GM18526 (cell line): ENCODE data around the gene TRAF3IP1.

Experiments used
- POLR2A ChIP-seq: IDR thresholded peaks from 3 replicates; pipeline ENCODE4 v1.6.1; 2011; ENCODE audit not compliant: insufficient read length; ENCODE audit errors: extremely low read depth

The TRAF3IP1 gene, protein sequence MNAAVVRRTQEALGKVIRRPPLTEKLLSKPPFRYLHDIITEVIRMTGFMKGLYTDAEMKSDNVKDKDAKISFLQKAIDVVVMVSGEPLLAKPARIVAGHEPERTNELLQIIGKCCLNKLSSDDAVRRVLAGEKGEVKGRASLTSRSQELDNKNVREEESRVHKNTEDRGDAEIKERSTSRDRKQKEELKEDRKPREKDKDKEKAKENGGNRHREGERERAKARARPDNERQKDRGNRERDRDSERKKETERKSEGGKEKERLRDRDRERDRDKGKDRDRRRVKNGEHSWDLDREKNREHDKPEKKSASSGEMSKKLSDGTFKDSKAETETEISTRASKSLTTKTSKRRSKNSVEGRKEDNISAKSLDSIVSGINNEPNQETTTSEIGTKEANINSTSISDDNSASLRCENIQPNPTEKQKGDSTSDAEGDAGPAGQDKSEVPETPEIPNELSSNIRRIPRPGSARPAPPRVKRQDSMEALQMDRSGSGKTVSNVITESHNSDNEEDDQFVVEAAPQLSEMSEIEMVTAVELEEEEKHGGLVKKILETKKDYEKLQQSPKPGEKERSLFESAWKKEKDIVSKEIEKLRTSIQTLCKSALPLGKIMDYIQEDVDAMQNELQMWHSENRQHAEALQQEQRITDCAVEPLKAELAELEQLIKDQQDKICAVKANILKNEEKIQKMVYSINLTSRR

DNA sequence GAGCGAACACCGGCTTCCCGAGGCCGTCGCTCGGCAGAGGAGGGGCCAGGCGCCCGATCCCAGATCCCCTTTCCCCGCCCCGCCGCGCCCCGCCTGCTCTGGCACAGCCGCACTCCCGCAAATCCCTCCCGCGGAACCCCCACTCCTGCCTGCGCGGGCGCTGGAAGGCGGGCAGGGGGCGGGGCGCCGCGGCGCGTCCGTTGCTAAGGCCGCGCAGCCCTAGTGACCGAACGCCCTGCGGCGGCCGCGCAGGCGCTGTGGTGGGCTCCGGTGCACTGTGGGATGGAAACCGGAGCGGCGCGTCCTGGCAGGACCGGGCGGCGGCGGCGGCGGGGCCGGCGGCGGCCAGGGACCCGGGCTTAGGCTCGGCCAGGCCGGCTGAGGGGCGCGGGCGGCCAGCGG, at the start of gene TRAF3IP1:
TSS of gene TRAF3IP1 (plus strand) at position 273 of the 402 bp plus-strand sequence. CDS start 145 bp downstream, outside the sequence.
- no peak for TF ChIP-seq POLR2A

- TF ChIP-seq POLR2A: no peak
Observed at GRCh38 chr2:238270606-238271005, 49.7 kb upstream of the TRAF3IP1 start.

DNA sequence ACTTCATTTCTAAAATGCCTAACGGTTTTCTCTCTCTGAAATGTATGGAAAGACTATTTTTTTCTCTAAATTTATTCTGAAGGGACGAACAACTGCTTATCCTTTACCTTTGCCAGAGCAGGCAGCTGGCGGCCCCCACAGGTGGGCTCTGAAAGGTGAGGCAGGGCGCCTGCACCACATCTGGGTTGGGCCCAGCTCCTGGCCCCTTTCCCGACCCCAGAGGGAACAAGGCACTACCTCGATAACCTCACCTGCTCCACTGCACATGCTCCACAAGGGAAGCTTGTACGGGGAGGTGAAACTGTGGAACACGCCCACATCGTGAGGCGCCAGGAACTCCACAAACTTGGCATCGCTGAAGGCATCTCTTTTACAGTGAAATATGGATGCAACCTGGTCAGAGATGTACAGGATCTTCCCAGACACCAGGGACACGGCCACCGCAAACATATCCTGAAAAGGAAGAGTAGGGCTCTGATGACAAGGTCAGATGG, 49.2 kb upstream of the TRAF3IP1 start:
- TF ChIP-seq POLR2A: no peak

GRCh38 chr2:238272156-238272555, 48.2 kb upstream of the TRAF3IP1 start:
- no peak for TF ChIP-seq POLR2A

DNA sequence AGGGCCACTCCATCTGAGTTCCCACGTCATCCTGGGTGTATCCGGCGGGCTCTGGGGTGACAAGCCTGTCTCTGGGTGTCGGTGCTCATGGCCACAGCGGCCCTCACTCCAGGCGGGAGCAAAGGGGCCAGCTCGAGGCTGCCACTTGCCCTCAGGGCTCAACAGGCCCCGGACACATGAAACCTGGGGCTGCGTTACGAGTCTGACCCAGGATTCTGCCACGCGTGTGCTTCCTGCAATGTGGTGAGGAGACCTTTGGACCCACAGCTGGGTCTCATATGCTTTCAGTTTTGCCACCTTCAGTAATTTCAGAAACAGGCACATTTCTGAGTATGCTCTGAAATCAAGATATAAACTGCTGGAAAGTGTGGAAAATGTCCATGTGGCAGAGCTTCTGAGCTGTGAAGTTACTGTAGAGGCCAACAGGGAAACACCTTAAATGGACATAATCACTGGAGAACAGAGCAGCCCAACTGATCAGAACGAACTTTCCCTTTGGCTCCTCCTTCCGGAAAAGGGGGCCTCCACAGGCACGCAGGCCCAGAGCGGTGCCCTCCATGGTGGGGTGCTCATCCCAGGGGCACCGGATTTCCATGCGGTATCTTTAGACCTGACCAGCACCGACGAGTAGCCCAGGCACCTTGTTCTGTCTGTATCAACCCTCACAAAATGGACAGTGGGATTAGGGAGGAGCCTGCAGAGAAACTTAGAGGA, 46.0 kb upstream of the TRAF3IP1 start:
- no peak for TF ChIP-seq POLR2A

- TF ChIP-seq POLR2A: no peak
Observed at GRCh38 chr2:238277695-238278094, 42.6 kb upstream of the TRAF3IP1 start.

GRCh38 chr2:238278626-238279323, 41.5 kb upstream of the TRAF3IP1 start:
- TF ChIP-seq POLR2A: no peak

- TF ChIP-seq POLR2A: no peak
Observed at GRCh38 chr2:238279324-238279682, 41.0 kb upstream of the TRAF3IP1 start.

- TF ChIP-seq POLR2A: no peak
Observed at GRCh38 chr2:238280083-238280825, 40.1 kb upstream of the TRAF3IP1 start.

- no peak for TF ChIP-seq POLR2A
Observed at GRCh38 chr2:238281826-238282480, 38.4 kb upstream of the TRAF3IP1 start.

GRCh38 chr2:238282861-238283738, 37.2 kb upstream of the TRAF3IP1 start:
- TF ChIP-seq POLR2A: no peak

GRCh38 chr2:238284802-238285515, 35.4 kb upstream of the TRAF3IP1 start:
- no peak for TF ChIP-seq POLR2A
